ENCODE results near the gene MLLT3. TPM values are rescaled to one million over a fixed set of nuclear protein-coding genes. Genes with fewer than 3 reads are reported as not detected.

Gene MLLT3
- total and polyA plus RNA-seq, 2 of the 8 experiments (the other 6 are each of a cell fraction or from before 2014, with no cell fraction given) = 5.9 to 9.6 TPM

DNA sequence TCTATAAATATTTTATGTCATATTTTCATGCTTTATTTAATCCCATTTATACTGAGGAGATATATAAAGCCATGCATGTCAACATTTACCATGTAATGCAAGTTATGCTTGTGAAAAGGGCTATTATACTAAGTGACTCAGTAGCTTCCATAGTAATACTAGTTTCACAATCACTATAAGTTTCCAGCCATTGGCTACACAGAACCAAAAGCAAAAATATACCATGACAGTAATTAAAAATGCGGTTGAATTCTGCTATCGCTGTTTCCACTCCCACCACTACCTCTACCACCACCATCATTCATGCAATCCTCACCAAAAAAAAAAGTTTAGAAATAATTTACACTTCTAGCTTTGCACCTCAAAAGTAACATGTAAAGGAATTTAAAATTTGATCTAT, 60.2 kb downstream of the MLLT3 start:
- Histone ChIP-seq H3K9me3 (ENCODE audit: insufficient read depth in 2 of 2, low read depth in 1 of 2, low read length in 1 of 2) (no peaks in the 10 kb centered on the region), H3K27ac (ENCODE audit: low read depth, low read length) (no peak overlapping the region), H2AK5ac (ENCODE audit: low read depth, low read length) (no peak overlapping the region), H2AFZ (ENCODE audit: low read length) (no peak overlapping the region), H3K9ac (replicated peaks in 1 of 4; ENCODE audit: extremely low read depth in 1 of 4, low read depth in 3 of 4, low read length in 3 of 4) (no peak overlapping the region), H4K20me1 (replicated peaks in 1 of 2; ENCODE audit: control insufficient read depth in 1 of 2, insufficient read depth in 2 of 2, low read length in 2 of 2) (no peaks in the 10 kb centered on the region), H4K8ac (ENCODE audit: extremely low read depth, insufficient read depth, low read length) (no peak overlapping the region), H3K23ac (ENCODE audit: insufficient read length) (no peak overlapping the region), H2BK12ac (ENCODE audit: low read depth, low read length) (no peak overlapping the region), H3K4me3 (ENCODE audit: extremely low read depth in 1 of 4, insufficient read depth in 2 of 4, low read depth in 3 of 4, low read length in 4 of 4) (no peak overlapping the region), H3K27me3 (replicated peaks in 1 of 4; ENCODE audit: control insufficient read depth in 3 of 4, extremely low read depth in 1 of 4, insufficient read depth in 3 of 4, low read length in 3 of 4) (no peaks in the 10 kb centered on the region), H3K18ac (ENCODE audit: extremely low read depth, low read length) (no peak overlapping the region), H3K4ac (replicated peaks; ENCODE audit: insufficient read length, low read depth, low read length) (no peak overlapping the region), H2BK20ac (ENCODE audit: low read length) (no peak overlapping the region), H3K36me3 (ENCODE audit: control insufficient read depth in 2 of 4, insufficient read depth in 4 of 4, low read length in 3 of 4) (no peaks in the 10 kb centered on the region), H3K4me1 (replicated peaks in 1 of 4; ENCODE audit: control insufficient read depth in 3 of 4, insufficient read depth in 4 of 4, low read length in 3 of 4) (peaks cover 0 to 8% (median 5%) of the 10 kb centered on the region in 4 experiments; a peak in 3 of 7 replicates), H2BK15ac (ENCODE audit: low read length) (no peak overlapping the region), H2BK5ac (ENCODE audit: low read depth, low read length) (no peak overlapping the region), H3K14ac (ENCODE audit: insufficient read length) (no peak overlapping the region), H3K79me2 (ENCODE audit: control insufficient read depth in 1 of 2, insufficient read depth in 2 of 2, low read length in 2 of 2) (no peaks in the 10 kb centered on the region), H3K4me2 (ENCODE audit: insufficient read depth in 1 of 2, low read depth in 2 of 2, low read length in 2 of 2) (no peak overlapping the region), H3K23me2 (ENCODE audit: low read depth, low read length) (no peaks in the 10 kb centered on the region; the same call in 1 of the 2 replicates), H4K91ac (replicated peaks; ENCODE audit: insufficient read length, low read length) (no peak overlapping the region), H2BK120ac (replicated peaks; ENCODE audit: low read depth, low read length) (no peak overlapping the region), H3K79me1 (ENCODE audit: low read depth, low read length) (no peaks in the 10 kb centered on the region), H3K56ac (replicated peaks; ENCODE audit: insufficient read length, low read depth, low read length) (no peak overlapping the region), H4K5ac (ENCODE audit: insufficient read length, low read depth, low read length) (no peak overlapping the region)
- ChIA-PET CTCF (ENCODE audit: partially characterized antibody) (interaction anchor here (1.7 kb wide), 1 partner anchor 36 kb away, joined by 3 read pairs; no protein-coding TSS in a partner anchor), POLR2A (ENCODE audit: partially characterized antibody) (no interaction called here)
- DNase-seq (ENCODE audit: low read depth in 1 of 2, low spot score in 2 of 2) (no peak), FAIRE-seq (no peak)
- WGBS, 2 experiments (ENCODE audit: extremely low coverage in 1 of 2, insufficient coverage in 1 of 2, insufficient read length in 1 of 2, insufficient replicate concordance in 2 of 2, low coverage in 1 of 2, low lambda C conversion rate in 2 of 2, missing lambda C conversion rate in 1 of 2) = 96% methylated on average over 2 of the region's 2 CpGs; no CpG with 5 or more reads in 1 of the 2 experiments
- no peak for TF ChIP-seq RNF2 (IDR thresholded peaks at IDR 0.05; ENCODE audit: borderline replicate concordance, low read depth, low read length, missing control alignments, poor library complexity, severe bottlenecking)
- no peak for TF ChIP-seq POU5F1 (IDR thresholded peaks at IDR 0.05; ENCODE audit: low read depth, low read length)
- no peak for TF ChIP-seq KDM1A (IDR thresholded peaks at IDR 0.05; ENCODE audit: borderline replicate concordance, low read length)
- TF ChIP-seq, protein P1, sequence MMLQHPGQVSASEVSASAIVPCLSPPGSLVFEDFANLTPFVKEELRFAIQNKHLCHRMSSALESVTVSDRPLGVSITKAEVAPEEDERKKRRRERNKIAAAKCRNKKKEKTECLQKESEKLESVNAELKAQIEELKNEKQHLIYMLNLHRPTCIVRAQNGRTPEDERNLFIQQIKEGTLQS (IDR thresholded peaks at IDR 0.05; ENCODE audit: insufficient read depth, low read depth, low read length) = no peak
- TF ChIP-seq RBBP5 (IDR thresholded peaks at IDR 0.05; ENCODE audit: borderline replicate concordance, low read depth, low read length) = no peak
- TF ChIP-seq KDM5A (IDR thresholded peaks at IDR 0.05; ENCODE audit: low read length) = no peak
- no peak for TF ChIP-seq SUZ12 (IDR thresholded peaks at IDR 0.05; ENCODE audit: low read length)
- TF ChIP-seq BRCA1 (IDR thresholded peaks at IDR 0.05; ENCODE audit: low read depth, low read length) = no peak
- no peak for TF ChIP-seq GTF2F1 (IDR thresholded peaks at IDR 0.05; ENCODE audit: borderline replicate concordance, low read depth, low read length)
- no peak for TF ChIP-seq TEAD4 (IDR thresholded peaks at IDR 0.05; ENCODE audit: low read depth, low read length)
- TF ChIP-seq MAFK (IDR thresholded peaks at IDR 0.05; ENCODE audit: low read depth, low read length) = no peak
- TF ChIP-seq SRF (IDR thresholded peaks at IDR 0.05; ENCODE audit: low read depth, low read length) = no peak
- no peak for TF ChIP-seq EZH2 (IDR thresholded peaks at IDR 0.05; ENCODE audit: low read depth, low read length, severe bottlenecking)
- no peak for TF ChIP-seq POLR2A (IDR thresholded peaks at IDR 0.05; ENCODE audit: control extremely low read depth in 1 of 2, low read depth in 2 of 2, low read length in 2 of 2)

Measured in H1 (cell line).